Hepatocyte (in vitro differentiated cells): ENCODE data around the gene RPL27A.

Experiments used
- CTCF ChIP-seq: fragments of 200-600 bp; sonication (generic); IDR thresholded peaks from 2 replicates; pipeline ENCODE4 v1.5.1; 2016; ENCODE audit warnings: antibody characterized with exemption, mild to moderate bottlenecking; ENCODE audit not compliant: poor library complexity
- EZH2phosphoT487 ChIP-seq: fragments of 200-600 bp; sonication (generic); IDR thresholded peaks from one replicate; pipeline ENCODE4 v1.6.1; 2018; ENCODE audit warnings: antibody characterized with exemption, mild to moderate bottlenecking, low read depth, moderate library complexity; ENCODE audit not compliant: unreplicated experiment, severe bottlenecking

GRCh38 chr11:8699903-8700302 is 17.3 kb downstream of the RPL27A start:
- TF ChIP-seq EZH2phosphoT487 (no peak), CTCF (no peak)
